Measurements from ENCODE around the gene AK5. TPM values are rescaled to one million over a fixed set of nuclear protein-coding genes. Genes with fewer than 3 reads are reported as not detected.

Gene AK5
- total RNA-seq, 4 donors from 2014 or later, result 0.13 to 0.84 (median 0.47) TPM; not detected in 1

GRCh38 chr1:77378723-77379535, 97.1 kb downstream of the AK5 start:
- TF ChIP-seq CTCF (IDR thresholded peaks at IDR 0.05), result no peak
- DNase-seq (ENCODE audit: low spot score) (no peak), ATAC-seq (ENCODE audit: low FRiP score) (no peak)

GRCh38 chr1:77382366-77382765, 100.5 kb downstream of the AK5 start:
- no peak for TF ChIP-seq CTCF (IDR thresholded peaks at IDR 0.05)
- DNase-seq (ENCODE audit: low spot score) (no peak), ATAC-seq (ENCODE audit: low FRiP score) (no peak)

- DNase-seq (ENCODE audit: low spot score) (no peak), ATAC-seq (ENCODE audit: low FRiP score) (no peak)
- TF ChIP-seq CTCF (IDR thresholded peaks at IDR 0.05), result no peak
These were observed 101.4 kb downstream of the AK5 start for GRCh38 chr1:77383236-77383635.

DNA sequence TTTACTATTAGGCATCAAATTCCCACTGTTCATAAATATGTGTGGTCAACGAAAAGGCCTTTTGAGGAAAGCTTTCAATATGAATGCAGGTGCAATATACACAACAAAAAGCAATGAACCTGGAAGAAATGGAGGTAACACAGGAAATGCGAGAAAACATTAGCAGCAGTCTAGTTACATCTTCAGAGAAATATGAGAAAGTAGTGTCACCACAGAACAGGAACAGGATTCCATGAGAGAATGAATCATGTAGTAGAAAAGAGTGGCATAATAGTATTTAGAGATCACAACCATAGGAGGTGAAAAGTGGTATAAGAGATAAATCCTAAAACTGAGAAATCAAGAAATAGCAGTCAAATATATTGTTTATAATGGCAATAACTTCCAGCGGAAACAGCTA, 103.7 kb downstream of the AK5 start:
- TF ChIP-seq CTCF (IDR thresholded peaks at IDR 0.05), result no peak
- no peak for DNase-seq (ENCODE audit: low spot score)
- no peak for ATAC-seq (ENCODE audit: low FRiP score)

DNA sequence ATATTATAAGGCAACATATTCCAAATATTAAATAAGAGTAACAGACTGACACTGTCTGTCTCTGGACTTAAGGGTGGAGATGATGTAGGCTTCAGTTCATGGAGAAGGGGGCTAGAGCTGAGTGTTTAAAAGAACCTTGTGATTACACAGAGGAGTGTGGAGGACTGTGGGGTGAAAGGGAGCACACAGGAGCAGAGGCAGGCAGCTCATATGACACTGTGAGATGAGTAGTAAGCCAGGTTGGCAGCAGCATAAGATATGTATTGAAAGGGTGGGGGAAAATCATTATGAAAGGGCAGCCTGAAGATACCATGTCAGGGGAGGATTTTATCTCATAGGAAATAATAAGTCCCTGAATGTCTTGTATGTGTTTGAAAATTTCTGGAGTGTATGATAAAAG, 104.5 kb downstream of the AK5 start:
- DNase-seq (ENCODE audit: low spot score) (no peak), ATAC-seq (ENCODE audit: low FRiP score) (no peak)
- no peak for TF ChIP-seq CTCF (IDR thresholded peaks at IDR 0.05)

GRCh38 chr1:77387553-77387952, 105.7 kb downstream of the AK5 start:
- no peak for TF ChIP-seq CTCF (IDR thresholded peaks at IDR 0.05)
- ATAC-seq (ENCODE audit: low FRiP score), result no peak
- DNase-seq (ENCODE audit: low spot score), result no peak

DNA sequence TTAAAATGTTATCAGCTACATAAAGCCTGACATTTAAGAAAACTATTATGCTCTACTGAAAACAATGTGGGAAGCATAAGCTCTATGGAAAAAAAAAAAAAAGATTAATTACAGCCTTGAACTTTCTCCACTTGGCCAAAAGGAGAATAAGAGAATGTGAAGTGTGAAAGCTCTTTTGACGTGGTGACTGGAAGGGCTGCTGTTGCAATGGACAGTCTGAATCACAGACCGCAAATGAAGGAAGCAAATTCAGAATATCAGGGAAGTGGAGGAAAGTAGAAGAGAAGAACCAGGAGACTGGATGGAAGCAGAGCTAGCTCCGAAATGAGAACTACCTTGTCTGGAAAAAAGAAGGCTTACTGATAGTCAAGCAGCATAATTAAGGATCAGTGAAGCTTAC, 106.8 kb downstream of the AK5 start:
- no peak for TF ChIP-seq CTCF (IDR thresholded peaks at IDR 0.05)
- no peak for ATAC-seq (ENCODE audit: low FRiP score)
- DNase-seq (ENCODE audit: low spot score), result no peak
